Rectal smooth muscle tissue (tissue), 1 donor: ENCODE results near the gene PDIA2.
"Not testable (repeated sequence)": the region's sequence is repeated elsewhere in the genome, so short reads cannot be mapped to it uniquely, and the experiment has no call there.

Experiments used
- H3K27ac ChIP-seq: one replicate; pipeline ENCODE4 v1.7.0; 2013; ENCODE audit warnings: low read depth, low read length, inconsistent platforms
- H3K27me3 ChIP-seq: one replicate; pipeline ENCODE4 v1.7.0; 2013; ENCODE audit warnings: low read length; ENCODE audit not compliant: control insufficient read depth, insufficient read depth
- H3K36me3 ChIP-seq: one replicate; pipeline ENCODE4 v1.7.0; 2013; ENCODE audit warnings: low read length; ENCODE audit not compliant: control insufficient read depth, insufficient read depth
- H3K4me1 ChIP-seq: one replicate; pipeline ENCODE4 v1.7.0; 2013; ENCODE audit warnings: low read length; ENCODE audit not compliant: control insufficient read depth, insufficient read depth
- H3K4me3 ChIP-seq: one replicate; pipeline ENCODE4 v1.7.0; 2013; ENCODE audit warnings: low read length
- H3K9ac ChIP-seq: one replicate; pipeline ENCODE4 v1.7.0; 2013; ENCODE audit warnings: low read length

PDIA2 gene

DNA sequence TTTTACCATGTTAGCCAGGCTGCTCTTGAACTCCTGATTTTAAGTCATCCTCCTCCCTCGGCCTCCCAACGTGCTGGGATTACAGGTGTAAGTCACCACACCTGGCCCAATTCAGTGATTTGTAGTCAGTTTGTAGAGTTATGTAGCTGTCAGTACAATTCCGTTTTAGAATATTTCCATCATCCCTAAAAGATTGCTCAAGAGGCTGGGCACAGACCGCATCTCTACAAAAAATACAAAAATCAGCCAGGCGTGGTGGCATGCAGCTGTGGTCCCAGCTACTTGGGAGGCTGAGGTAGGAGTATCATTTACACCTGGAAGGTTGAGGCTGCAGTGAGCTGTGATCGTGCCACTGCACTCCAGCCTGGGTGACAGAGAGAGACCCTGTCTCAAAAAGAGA, 27.8 kb upstream of the PDIA2 start:
- H3K4me1 ChIP-seq, result no peaks in the 10 kb centered on the region
- H3K27me3 ChIP-seq, result no peaks in the 10 kb centered on the region
- peaks cover 9% of the 10 kb centered on the region for H3K36me3 ChIP-seq
- no peak overlapping the region for H3K4me3 ChIP-seq
- no peak overlapping the region for H3K27ac ChIP-seq
- no peak overlapping the region for H3K9ac ChIP-seq

DNA sequence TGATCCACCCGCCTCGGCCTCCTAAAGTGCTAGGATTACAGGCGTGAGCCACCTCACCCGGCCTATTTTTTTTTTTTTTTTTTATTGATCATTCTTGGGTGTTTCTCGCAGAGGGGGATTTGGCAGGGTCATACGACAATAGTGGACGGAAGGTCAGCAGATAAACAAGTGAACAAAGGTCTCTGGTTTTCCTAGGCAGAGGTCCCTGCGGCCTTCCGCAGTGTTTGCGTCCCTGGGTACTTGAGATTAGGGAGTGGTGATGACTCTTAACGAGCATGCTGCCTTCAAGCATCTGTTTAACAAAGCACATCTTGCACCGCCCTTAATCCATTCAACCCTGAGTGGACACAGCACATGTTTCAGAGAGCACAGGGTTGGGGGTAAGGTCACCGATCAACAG, 24.9 kb upstream of the PDIA2 start:
- H3K9ac ChIP-seq, H3K4me3 ChIP-seq, H3K27me3 ChIP-seq, H3K27ac ChIP-seq, H3K4me1 ChIP-seq: not testable (repeated sequence)
- H3K36me3 ChIP-seq, result peaks cover 22% of the 10 kb centered on the region

DNA sequence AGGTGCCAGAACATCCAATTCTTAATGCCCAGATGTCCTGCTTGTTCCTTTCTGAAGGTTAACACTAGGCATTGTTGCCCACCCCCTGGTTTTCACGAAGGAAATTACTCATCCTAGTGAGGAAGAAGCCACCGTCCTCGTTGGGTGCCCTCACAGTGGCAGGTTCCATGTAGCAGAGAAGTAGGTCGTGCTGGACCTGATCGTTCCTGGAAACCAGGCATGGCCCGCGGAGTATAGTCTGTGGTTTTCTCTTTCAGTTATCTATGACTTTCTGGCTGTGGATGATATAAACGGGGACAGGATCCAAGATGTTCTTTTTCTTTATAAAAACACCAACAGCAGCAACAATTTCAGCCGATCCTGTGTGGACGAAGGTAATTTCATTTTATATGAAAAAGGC, 23.7 kb upstream of the PDIA2 start:
- no peak overlapping the region for H3K4me3 ChIP-seq
- H3K36me3 ChIP-seq, result peaks cover 22% of the 10 kb centered on the region
- H3K27ac ChIP-seq, result no peak overlapping the region
- H3K27me3 ChIP-seq, result no peaks in the 10 kb centered on the region
- no peak overlapping the region for H3K9ac ChIP-seq
- no peaks in the 10 kb centered on the region for H3K4me1 ChIP-seq

DNA sequence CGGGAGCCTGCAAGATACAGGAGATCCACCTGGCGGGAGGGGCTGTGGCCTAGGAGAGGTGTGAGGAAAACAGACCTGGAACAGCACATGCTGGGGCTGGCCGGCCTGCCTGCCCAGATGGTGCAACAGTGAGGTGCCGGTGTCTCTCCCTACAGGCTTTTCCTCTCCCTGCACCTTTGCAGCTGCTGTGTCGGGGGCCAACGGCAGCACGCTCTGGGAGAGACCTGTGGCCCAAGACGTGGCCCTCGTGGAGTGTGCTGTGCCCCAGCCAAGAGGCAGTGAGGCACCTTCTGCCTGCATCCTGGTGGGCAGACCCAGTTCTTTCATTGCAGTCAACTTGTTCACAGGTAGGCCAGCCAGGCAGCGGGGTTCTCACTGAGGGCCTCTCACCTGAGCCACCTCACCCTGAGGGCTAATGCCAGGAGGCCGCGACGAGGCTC, 23.1 kb upstream of the PDIA2 start:
- H3K27ac ChIP-seq, result no peak overlapping the region
- H3K36me3 ChIP-seq, result peaks cover 23% of the 10 kb centered on the region
- no peaks in the 10 kb centered on the region for H3K27me3 ChIP-seq
- H3K4me1 ChIP-seq, result no peaks in the 10 kb centered on the region
- no peak overlapping the region for H3K9ac ChIP-seq
- H3K4me3 ChIP-seq, result no peak overlapping the region

DNA sequence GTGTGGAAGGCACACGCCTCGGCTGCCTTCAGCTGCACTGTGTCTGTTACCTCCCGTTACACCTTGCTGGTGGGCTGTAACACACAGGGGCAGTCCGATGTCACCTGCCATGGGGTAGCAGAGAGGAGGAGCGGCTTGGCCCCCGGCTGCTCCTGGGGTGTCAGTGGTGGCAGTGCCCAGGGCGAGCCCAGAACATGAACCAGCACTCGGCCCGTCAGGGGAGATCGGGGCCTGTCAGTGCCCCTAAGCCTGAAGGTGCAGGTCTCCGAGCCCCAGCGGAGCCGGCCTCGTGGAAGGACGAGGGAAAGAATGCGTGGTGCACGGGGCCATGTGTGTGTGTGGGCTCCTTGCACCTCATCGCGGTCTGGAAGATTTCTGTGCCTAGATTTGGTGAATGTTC, 22.6 kb upstream of the PDIA2 start:
- H3K9ac ChIP-seq, result no peak overlapping the region
- H3K4me3 ChIP-seq, result no peak overlapping the region
- peaks cover 26% of the 10 kb centered on the region for H3K36me3 ChIP-seq
- no peak overlapping the region for H3K27ac ChIP-seq
- H3K4me1 ChIP-seq, result no peaks in the 10 kb centered on the region
- H3K27me3 ChIP-seq, result no peaks in the 10 kb centered on the region

DNA sequence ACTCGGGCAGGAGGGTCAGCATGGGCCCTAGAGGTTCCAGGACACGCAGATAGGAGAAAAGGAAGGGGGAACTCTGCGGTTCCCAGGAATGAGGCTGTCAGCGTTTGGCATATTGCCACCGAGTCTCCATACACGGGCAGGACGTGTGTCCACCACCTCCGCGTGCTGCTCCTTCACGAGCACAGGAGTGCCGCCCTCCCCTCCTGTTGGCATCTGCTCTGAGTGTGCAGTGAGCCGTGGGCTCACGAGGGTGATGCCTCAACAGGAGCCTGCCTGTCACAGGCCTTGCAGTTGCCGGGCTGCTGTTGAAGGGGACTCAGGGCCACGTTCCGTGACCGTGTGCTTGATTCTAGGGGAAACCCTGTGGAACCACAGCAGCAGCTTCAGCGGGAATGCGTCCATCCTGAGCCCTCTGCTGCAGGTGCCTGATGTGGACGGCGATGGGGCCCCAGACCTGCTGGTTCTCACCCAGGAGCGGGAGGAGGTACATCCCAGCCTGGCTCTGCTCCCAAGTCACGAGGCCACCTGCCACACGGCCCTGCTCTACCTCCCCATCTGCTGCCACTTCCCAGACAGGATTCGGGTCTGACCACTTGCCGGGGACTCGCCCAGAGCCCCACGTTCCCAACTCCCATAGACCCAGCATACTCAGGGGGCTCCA, 21.8 kb upstream of the PDIA2 start:
- Histone ChIP-seq H3K4me1 (no peaks in the 10 kb centered on the region), H3K27me3 (no peaks in the 10 kb centered on the region), H3K9ac (no peak overlapping the region), H3K36me3 (peaks cover 28% of the 10 kb centered on the region), H3K27ac (no peak overlapping the region), H3K4me3 (no peak overlapping the region)

DNA sequence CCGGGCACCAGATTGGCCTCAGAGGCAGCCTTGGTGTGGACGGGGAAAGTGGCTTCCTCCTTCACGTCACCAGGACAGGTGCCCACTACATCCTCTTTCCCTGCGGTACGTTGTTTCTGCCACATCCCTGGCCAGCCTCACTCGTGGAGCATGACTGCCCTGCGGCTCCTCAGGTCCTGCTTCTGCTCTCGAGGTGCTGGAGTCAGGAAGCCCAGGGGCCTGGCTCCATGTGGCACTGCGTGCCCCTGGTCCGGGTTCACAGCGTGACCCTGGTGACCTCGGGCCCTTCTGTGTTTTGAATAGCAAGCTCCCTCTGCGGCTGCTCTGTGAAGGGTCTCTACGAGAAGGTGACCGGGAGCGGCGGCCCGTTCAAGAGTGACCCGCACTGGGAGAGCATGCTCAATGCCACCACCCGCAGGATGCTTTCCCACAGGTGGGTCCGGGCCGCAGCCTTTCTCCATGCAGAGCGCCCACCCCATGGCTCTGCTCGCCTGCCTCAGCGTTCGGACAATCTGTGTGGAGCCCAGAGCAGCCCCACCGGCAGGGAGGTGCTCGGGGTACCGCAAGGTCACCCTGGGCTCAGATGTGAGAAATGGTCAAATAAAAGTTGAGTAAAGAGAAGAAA, 20.7 kb upstream of the PDIA2 start:
- peaks cover 28% of the 10 kb centered on the region for H3K36me3 ChIP-seq
- H3K4me1 ChIP-seq, result no peaks in the 10 kb centered on the region
- no peak overlapping the region for H3K9ac ChIP-seq
- H3K27me3 ChIP-seq, result no peaks in the 10 kb centered on the region
- H3K4me3 ChIP-seq, result no peak overlapping the region
- no peak overlapping the region for H3K27ac ChIP-seq

DNA sequence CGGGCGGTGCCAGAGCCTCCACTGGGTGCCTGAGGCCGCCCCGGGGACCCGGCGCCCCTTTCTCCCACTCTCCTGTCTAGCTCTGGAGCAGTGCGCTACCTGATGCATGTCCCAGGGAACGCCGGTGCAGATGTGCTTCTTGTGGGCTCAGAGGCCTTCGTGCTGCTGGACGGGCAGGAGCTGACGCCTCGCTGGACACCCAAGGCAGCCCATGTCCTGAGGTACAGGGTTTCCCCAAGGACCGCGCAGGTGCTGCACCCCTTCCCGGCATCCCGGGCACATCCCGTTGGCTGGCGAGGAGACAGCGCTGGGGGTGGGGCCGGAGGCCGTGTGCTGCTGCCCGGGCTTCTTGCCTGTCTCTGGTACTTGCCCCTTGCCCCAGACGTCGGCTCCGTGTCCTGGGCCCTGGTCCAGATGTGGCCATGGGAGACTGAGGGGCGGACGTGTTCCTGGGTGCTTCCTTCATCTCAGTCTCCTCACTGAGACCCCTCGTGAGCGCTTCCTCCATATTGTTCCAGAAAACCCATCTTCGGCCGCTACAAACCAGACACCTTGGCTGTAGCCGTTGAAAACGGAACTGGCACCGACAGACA, 19.7 kb upstream of the PDIA2 start:
- H3K4me1 ChIP-seq, result no peaks in the 10 kb centered on the region
- H3K4me3 ChIP-seq, result no peak overlapping the region
- H3K27ac ChIP-seq, result no peak overlapping the region
- H3K27me3 ChIP-seq, result no peaks in the 10 kb centered on the region
- H3K9ac ChIP-seq, result no peak overlapping the region
- peaks cover 28% of the 10 kb centered on the region for H3K36me3 ChIP-seq

DNA sequence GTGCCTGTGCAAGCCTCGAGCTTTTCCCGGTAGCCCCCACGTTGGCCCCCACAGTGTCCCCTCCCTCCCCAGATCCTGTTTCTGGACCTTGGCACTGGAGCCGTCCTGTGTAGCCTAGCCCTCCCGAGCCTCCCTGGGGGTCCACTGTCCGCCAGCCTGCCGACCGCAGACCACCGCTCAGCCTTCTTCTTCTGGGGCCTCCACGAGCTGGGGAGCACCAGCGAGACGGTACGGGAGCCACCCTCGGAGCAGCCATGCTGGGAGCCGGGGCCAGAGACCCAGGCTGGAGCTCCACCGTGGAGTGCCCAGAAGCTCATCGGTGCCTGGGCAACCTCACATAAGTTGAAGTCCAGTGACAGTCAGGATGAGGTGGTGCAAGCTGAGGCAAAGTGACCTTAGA, 19.0 kb upstream of the PDIA2 start:
- Histone ChIP-seq H3K36me3 (peaks cover 28% of the 10 kb centered on the region), H3K9ac (no peak overlapping the region), H3K27ac (no peak overlapping the region)

DNA sequence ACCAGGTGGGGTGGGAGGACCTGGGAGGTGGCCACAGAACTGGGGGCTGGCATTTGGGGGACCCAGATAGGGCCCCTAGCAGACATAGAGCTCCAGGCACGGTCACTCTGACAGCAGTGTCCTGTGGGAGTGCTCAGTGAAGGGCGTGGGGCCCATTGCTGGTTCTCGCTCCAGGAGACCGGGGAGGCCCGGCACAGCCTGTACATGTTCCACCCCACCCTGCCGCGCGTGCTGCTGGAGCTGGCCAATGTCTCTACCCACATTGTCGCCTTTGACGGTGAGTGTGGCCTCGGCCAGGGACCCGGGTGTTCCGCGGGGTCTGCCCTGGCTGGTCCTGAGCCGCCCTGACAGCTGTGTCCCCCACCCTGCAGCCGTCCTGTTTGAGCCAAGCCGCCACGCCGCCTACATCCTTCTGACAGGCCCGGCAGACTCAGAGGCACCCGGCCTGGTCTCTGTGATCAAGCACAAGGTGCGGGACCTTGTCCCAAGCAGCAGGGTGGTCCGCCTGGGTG, 18.5 kb upstream of the PDIA2 start:
- no peak overlapping the region for H3K4me3 ChIP-seq
- no peak overlapping the region for H3K9ac ChIP-seq
- H3K27me3 ChIP-seq, result no peaks in the 10 kb centered on the region
- H3K4me1 ChIP-seq, result no peaks in the 10 kb centered on the region
- H3K36me3 ChIP-seq, result peaks cover 28% of the 10 kb centered on the region
- H3K27ac ChIP-seq, result no peak overlapping the region

More for the DNA sequence above, 19.0 kb upstream of the PDIA2 start:
- H3K4me1 ChIP-seq, result no peaks in the 10 kb centered on the region
- no peaks in the 10 kb centered on the region for H3K27me3 ChIP-seq
- H3K4me3 ChIP-seq, result no peak overlapping the region

DNA sequence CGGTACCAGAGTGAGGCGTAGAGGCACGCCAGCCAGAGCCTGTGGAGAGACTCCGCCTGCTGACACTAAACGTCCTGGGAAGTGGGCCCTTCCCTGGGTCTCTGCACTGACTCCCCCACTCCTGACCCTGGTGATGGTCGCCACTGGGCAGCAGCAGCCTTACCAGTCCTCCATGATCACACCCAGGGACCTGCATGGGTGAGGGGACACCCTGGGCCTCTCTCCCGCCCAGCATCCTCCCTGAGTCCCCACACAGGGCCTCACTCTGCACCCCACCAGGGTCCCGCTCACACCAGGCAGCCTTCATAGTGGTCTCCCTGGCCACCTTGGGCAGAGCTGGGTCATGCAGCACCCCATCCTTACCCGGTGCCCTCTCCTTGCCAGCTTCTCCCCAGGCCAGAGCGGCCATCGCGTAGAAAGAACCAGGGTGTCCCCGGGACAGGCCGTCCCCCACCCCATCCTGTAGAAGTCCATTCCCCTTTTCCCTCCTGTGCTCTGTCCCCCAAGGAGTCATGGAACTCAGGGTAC, 17.9 kb upstream of the PDIA2 start:
- H3K27ac ChIP-seq, result no peak overlapping the region
- no peaks in the 10 kb centered on the region for H3K27me3 ChIP-seq
- no peak overlapping the region for H3K4me3 ChIP-seq
- no peak overlapping the region for H3K9ac ChIP-seq
- H3K4me1 ChIP-seq, result no peaks in the 10 kb centered on the region
- peaks cover 22% of the 10 kb centered on the region for H3K36me3 ChIP-seq

DNA sequence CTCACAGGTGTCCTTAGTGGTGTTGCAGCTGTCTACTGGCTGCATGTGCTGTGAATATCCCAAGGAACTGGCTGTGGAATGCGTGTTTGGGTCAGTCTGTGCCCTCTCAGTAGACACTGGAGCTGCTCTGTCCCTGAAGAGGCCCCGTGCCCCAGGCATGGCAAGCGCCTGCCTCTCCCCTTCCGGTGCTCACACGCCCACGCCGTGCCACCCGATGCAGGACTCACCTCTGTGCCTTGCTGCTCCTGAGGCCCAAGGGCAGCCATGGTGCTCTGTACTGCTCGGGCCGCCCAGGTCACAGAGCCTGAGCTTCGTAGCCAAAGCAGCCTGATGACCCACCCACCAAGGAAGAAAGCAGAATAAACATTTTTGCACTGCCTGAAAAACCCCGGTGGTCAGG, 17.3 kb upstream of the PDIA2 start:
- Histone ChIP-seq H3K27me3 (no peaks in the 10 kb centered on the region), H3K36me3 (peaks cover 18% of the 10 kb centered on the region), H3K27ac (no peak overlapping the region), H3K4me1 (no peaks in the 10 kb centered on the region), H3K9ac (no peak overlapping the region), H3K4me3 (no peak overlapping the region)
